K562 (cell line): ENCODE data around the gene PTP4A1. TPM values are rescaled to one million over a fixed set of nuclear protein-coding genes. Genes with fewer than 3 reads are reported as not detected.

Source experiments
- ATAC-seq: fragments of 200-7000 bp; cut with Tn5 transposase; 3 replicates; pipeline ENCODE4 v1.9.1; 2020; ENCODE audit warnings: moderate library complexity
- BruUV-seq: library from RNA; stranded (reverse); fragments of 400-500 nt; replicated peaks from 2 replicates; lab custom pipeline; 2021; lab: Mats Ljungman, UMichigan
- CTCF ChIA-PET: fragments of 300-600 bp; formaldehyde crosslinking; extraction: SDS; loops from one replicate; lab custom pipeline; 2021; ENCODE audit warnings: low intra/inter-chr PET ratio; lab: Yijun Ruan, JAX
- POLR2A ChIA-PET: fragments of 300-600, 350-650 bp; sonication (Branson Sonifier 250); formaldehyde crosslinking; extraction: SDS; loops from one replicate; lab custom pipeline; 2021; ENCODE audit warnings: antibody characterized with exemption, inconsistent platforms; lab: Yijun Ruan, JAX
- DNase-seq, 4 experiments: peaks; one replicate each; pipeline versions ENCODE4 v3.0.0 to v3.0.0-alpha.2; 2011 to 2018; ENCODE audit warnings: low spot score in 3 of 4, mixed read lengths in 3 of 4; ENCODE audit errors: extremely low read depth in 1 of 4
- FAIRE-seq: peaks from 2 replicates; lab custom pipeline; 2011; peaks lifted over from hg19 to GRCh38; lab: Jason Lieb, UNC
- H2AFZ ChIP-seq: 2 replicates; pipeline ENCODE4 v1.6.0; 2011; ENCODE audit warnings: low read depth, low read length, control low read depth, inconsistent platforms
- H3K27ac ChIP-seq: fragments of 200-600 bp; 3 replicates; pipeline ENCODE4 v1.8.0; 2011; ENCODE audit warnings: low read depth, mild to moderate bottlenecking, control low read depth, inconsistent platforms, low read length, moderate library complexity, mixed read lengths; ENCODE audit errors: extremely low read depth
- H3K27me3 ChIP-seq, 2 experiments: fragments of 300-600 bp in 1 of 2; 2 replicates in 1 of 2; 3 replicates in 1 of 2; pipeline versions ENCODE4 v1.6.0 to v1.8.0; 2011; ENCODE audit warnings: inconsistent platforms in 2 of 2, low read length in 2 of 2, mild to moderate bottlenecking in 1 of 2, mixed read lengths in 1 of 2, moderate library complexity in 1 of 2; ENCODE audit not compliant: control insufficient read depth in 2 of 2, insufficient read depth in 2 of 2
- H3K36me3 ChIP-seq: fragments of 300-600 bp; 3 replicates; pipeline ENCODE4 v1.8.0; 2011; ENCODE audit warnings: mild to moderate bottlenecking, low read length, inconsistent platforms; ENCODE audit not compliant: control insufficient read depth, insufficient read depth
- H3K4me1 ChIP-seq, 2 experiments: fragments of 200-600 bp in 1 of 2; replicated peaks in 1 of 2; 2 replicates in 1 of 2; 3 replicates in 1 of 2; pipeline versions ENCODE4 v1.5.1 to v1.8.0; 2011; ENCODE audit warnings: inconsistent platforms in 2 of 2, low read length in 2 of 2, mild to moderate bottlenecking in 1 of 2, mixed read lengths in 1 of 2, moderate library complexity in 1 of 2; ENCODE audit not compliant: control insufficient read depth in 2 of 2, insufficient read depth in 2 of 2
- H3K4me2 ChIP-seq: 2 replicates; pipeline ENCODE4 v1.6.1; 2011; ENCODE audit warnings: low read length, control low read depth, inconsistent platforms, mixed read lengths; ENCODE audit not compliant: insufficient read depth
- H3K4me3 ChIP-seq: fragments of 200-600 bp; sonication (generic), shearing (Covaris generic); 2 replicates; pipeline ENCODE4 v1.5.1; 2016; ENCODE audit warnings: control low read depth, inconsistent platforms
- H3K79me2 ChIP-seq: fragments of 200-600 bp; 3 replicates; pipeline ENCODE4 v1.8.0; 2011; ENCODE audit warnings: low read length, inconsistent platforms; ENCODE audit not compliant: control insufficient read depth, insufficient read depth
- H3K9ac ChIP-seq, 2 experiments: 2 replicates each; pipeline versions ENCODE4 v1.6.0 to v1.6.1; 2011; ENCODE audit warnings: low read depth in 2 of 2, low read length in 2 of 2, control low read depth in 1 of 2, inconsistent platforms in 1 of 2, mild to moderate bottlenecking in 1 of 2, mixed read lengths in 1 of 2; ENCODE audit not compliant: insufficient read depth in 1 of 2
- H3K9me1 ChIP-seq: one replicate; pipeline ENCODE4 v1.6.0; 2011; ENCODE audit warnings: inconsistent platforms, mild to moderate bottlenecking, low read length, moderate library complexity; ENCODE audit not compliant: control insufficient read depth, insufficient read depth
- H3K9me3 ChIP-seq: replicated peaks from 2 replicates; pipeline ENCODE4 v1.5.1; 2011; ENCODE audit warnings: low read depth, low read length, inconsistent platforms; ENCODE audit not compliant: control insufficient read depth, insufficient read depth
- H4K20me1 ChIP-seq: replicated peaks from 2 replicates; pipeline ENCODE4 v1.6.1; 2011; ENCODE audit warnings: low read length, inconsistent platforms, mixed read lengths; ENCODE audit not compliant: control insufficient read depth, insufficient read depth
- E2F4 ChIP-seq: sonication (generic); formaldehyde crosslinking; IDR thresholded peaks from 2 replicates; pipeline ENCODE4 v1.8.0; 2022; ENCODE audit warnings: mild to moderate bottlenecking, low read depth, missing genetic modification reagents
- RBM39 ChIP-seq: fragments of 200-400 bp; formaldehyde crosslinking; optimal IDR thresholded peaks from 2 replicates; pipeline ENCODE3; 2018; ENCODE audit warnings: low read depth, low read length
- ZNF444 ChIP-seq: fragments of 250-450 bp; sonication (Bioruptor Pico); IDR thresholded peaks from 2 replicates; pipeline ENCODE4 v1.4.0; 2020; ENCODE audit warnings: mild to moderate bottlenecking, moderate library complexity
- WGBS: fragments of 100-300 bp; shearing (Covaris generic); methylation state at CpG from one replicate; pipeline ENCODE4 v1.1.6; 2016; ENCODE audit warnings: low coverage, mixed read lengths; ENCODE audit not compliant: insufficient coverage; ENCODE audit errors: missing lambda C conversion rate; 5-methylcytosine and 5-hydroxymethylcytosine counted together
- in situ Hi-C: fragments of 300-500 bp; cut with MboI; formaldehyde crosslinking; loops from 4 replicates; pipeline ENCODE4 v1.15.0; 2018; ENCODE audit warnings: inconsistent platforms, mixed read lengths
- intact Hi-C: fragments of 100-400 bp; cut with micrococcal nuclease; formaldehyde crosslinking; loops from 2 replicates; pipeline ENCODE4 v1.14.2; 2022
- polyA plus RNA-seq, 8 experiments: library from polyadenylated mRNA; depleted of rRNA in 4 of 8; stranded (reverse) in 5 of 8; unstranded in 3 of 8; fragments of >200 nt; fragmentation: Nextera tagmentation in 2 of 8; fragmentation: Illumina TruSeq in 1 of 8; extraction: Ambion mirVana in 2 of 8; extraction: Trizol in 1 of 8; gene quantifications; 2 replicates each; pipeline versions ENCODE4 v1.2.1 to v1.2.3, GENCODE V29; 2011 to 2014; ENCODE audit warnings: inconsistent platforms in 1 of 8, missing spikeins in 1 of 8
- total RNA-seq, 7 experiments: library from RNA; depleted of rRNA in 6 of 7; stranded (reverse); fragments of >200 nt in 6 of 7; fragmentation: Illumina TruSeq in 2 of 7; extraction: Trizol in 2 of 7; gene quantifications; 2 replicates each; pipeline versions ENCODE4 v1.2.1 to v1.2.3, GENCODE V29; 2011 to 2021; ENCODE audit warnings: low replicate concordance in 1 of 7

Gene PTP4A1
- total and polyA plus RNA-seq, 9 of the 15 experiments (the other 6 are each of a cell fraction or from before 2014, with no cell fraction given) = 3.7 to 67.5 (median 13.1) TPM

- ChIA-PET POLR2A (interaction anchor here (1.2 kb wide), 1 partner anchor 8 kb away, joined by 5 read pairs; no protein-coding TSS in a partner anchor), CTCF (no interaction called here)
- Histone ChIP-seq H3K27me3 (peaks cover 0 to 2% of the 10 kb centered on the region in 2 experiments; a peak in 1 of 5 replicates), H3K36me3 (no peaks in the 10 kb centered on the region), H3K4me1 (no peaks in the 10 kb centered on the region), H3K79me2 (no peaks in the 10 kb centered on the region), H3K9me1 (no peaks in the 10 kb centered on the region), H3K27ac (no peak overlapping the region), H3K4me3 (no peak overlapping the region), H3K4me2 (no peak overlapping the region), H3K9me3 (no peaks in the 10 kb centered on the region), H4K20me1 (no peaks in the 10 kb centered on the region), H2AFZ (no peak overlapping the region), H3K9ac (no peak overlapping the region)
- in situ Hi-C loops = no loop called here
- 1% methylated on average over 4 of the region's 4 CpGs for WGBS
- no peak for FAIRE-seq
- no peak for TF ChIP-seq ZNF444 (CRISPR knock-in tag)
- no peak for TF ChIP-seq RBM39
- TF ChIP-seq E2F4 (CRISPR knock-in tag) = no peak
- intact Hi-C loops = no loop called here
- BruUV-seq = no TSS peak
- DNase-seq = no peak
- ATAC-seq = no peak
Measured at GRCh38 chr6:63565058-63565726, 7.1 kb upstream of the PTP4A1 start.
